Body of pancreas (tissue), 4 donors: Measurements from ENCODE around the gene SH3YL1. TPM values are rescaled to one million over a fixed set of nuclear protein-coding genes. Genes with fewer than 3 reads are reported as not detected.
A peak's percentile ranks its signal among the peaks of the same experiment; 100 is the strongest.

Source experiments
- ATAC-seq: fragments of 150-250 bp; one replicate; pipeline ENCODE4 v1.9.1; 2016
- DNase-seq, 4 donors: peaks; one replicate each; pipeline ENCODE4 v3.0.0-alpha.2; 2019
- H3K27ac ChIP-seq, 4 donors: fragments of 200-600 bp; sonication (generic); 1 replicate in 3 of 4; 2 replicates in 1 of 4; pipeline versions ENCODE4 v1.5.1 to v1.6.1; 2016 to 2019; ENCODE audit warnings: mild to moderate bottlenecking in 1 of 4, mixed read lengths in 1 of 4, moderate library complexity in 1 of 4
- H3K27me3 ChIP-seq, 2 donors: fragments of 200-600 bp; sonication (generic); one replicate each; pipeline ENCODE4 v1.6.0; 2016; ENCODE audit warnings: mild to moderate bottlenecking in 1 of 2
- H3K36me3 ChIP-seq, 2 donors: fragments of 200-600 bp; sonication (generic); replicated peaks in 1 of 2; 2 replicates each; pipeline ENCODE4 v1.5.1; 2016; ENCODE audit warnings: low read depth in 2 of 2; ENCODE audit not compliant: insufficient read depth in 1 of 2
- H3K4me1 ChIP-seq: fragments of 200-600 bp; sonication (generic); one replicate; pipeline ENCODE4 v1.6.0; 2016
- H3K4me3 ChIP-seq, 2 donors: fragments of 200-600 bp; sonication (generic); 1 replicate in 1 of 2; 2 replicates in 1 of 2; pipeline ENCODE4 v1.5.1; 2016 to 2019
- H3K9me3 ChIP-seq, 3 donors: fragments of 200-600 bp; sonication (generic); 1 replicate in 2 of 3; 2 replicates in 1 of 3; pipeline ENCODE4 v1.5.1; 2016
- CTCF ChIP-seq, 7 experiments: fragments of 450-650 bp in 4 of 7; fragments of 200-600 bp in 3 of 7; sonication (generic) in 3 of 7; IDR thresholded peaks; one replicate each; pipeline ENCODE4 v1.5.1; 2016 to 2019; ENCODE audit warnings: antibody characterized with exemption in 7 of 7
- POLR2A ChIP-seq, 3 donors: fragments of 450-650 bp; IDR thresholded peaks; one replicate each; pipeline ENCODE4 v1.6.1; 2016; ENCODE audit warnings: antibody characterized with exemption in 3 of 3, mild to moderate bottlenecking in 2 of 3
- WGBS, 2 donors: methylation state at CpG; one replicate each; pipeline ENCODE4 v1.1.5; 2017; 5-methylcytosine and 5-hydroxymethylcytosine counted together
- intact Hi-C: fragments of 100-400 bp; cut with DNase I; formaldehyde crosslinking; loops from one replicate; pipeline ENCODE4 v1.15.1; 2023
- total RNA-seq, 2 donors: library from RNA; depleted of rRNA; stranded (reverse); fragments of >200 nt; gene quantifications; one replicate each; pipeline ENCODE4 v1.1.0, GENCODE V29; 2016

The SH3YL1 gene
- total RNA-seq, 2 donors from 2014 or later: 159 to 162 TPM

- intact Hi-C loops: loop anchor here (5.0 kb wide), 1 partner anchor 114 kb away; no protein-coding TSS in a partner anchor
- DNase-seq (no peak), ATAC-seq (no peak)
- WGBS, 2 donors: 55 to 59% methylated on average over 6 of the region's 6 CpGs
- Histone ChIP-seq H3K4me3 (no peak overlapping the region), H3K36me3 (peaks cover 0 to 2% of the 10 kb centered on the region in 2 donors), H3K27me3 (no peaks in the 10 kb centered on the region), H3K4me1 (peaks cover 58% of the 10 kb centered on the region), H3K9me3 (no peaks in the 10 kb centered on the region), H3K27ac (peak overlapping the region in 3 of 4 donors; percentile 90 to 92 (median 91))
- no peak for TF ChIP-seq CTCF (IDR thresholded peaks at IDR 0.05)
- TF ChIP-seq POLR2A (IDR thresholded peaks at IDR 0.05): no peak
Measured at GRCh38 chr2:286035-286434, 22.2 kb upstream of the SH3YL1 start.

DNA sequence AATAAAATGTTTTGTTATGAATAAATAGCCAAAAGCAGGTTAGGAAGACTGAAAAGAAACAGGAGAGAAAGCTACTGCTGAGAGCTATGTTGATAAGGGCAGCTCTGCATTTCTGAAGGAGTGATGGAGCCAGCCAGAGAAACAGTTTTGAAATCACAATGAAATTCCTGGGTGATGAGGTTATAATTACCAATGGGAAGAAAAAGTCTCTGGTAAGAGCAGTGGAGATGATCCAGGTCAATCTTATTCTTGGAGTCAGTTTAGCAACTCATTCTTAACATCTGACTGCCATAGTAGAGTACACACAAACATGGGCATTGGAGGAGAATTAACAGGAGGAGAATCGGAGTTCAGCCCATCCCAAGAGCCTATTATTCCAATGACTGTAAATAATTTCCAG lies 21.7 kb upstream of the SH3YL1 start:
- H3K36me3 ChIP-seq: peaks cover 0 to 2% of the 10 kb centered on the region in 2 donors
- H3K27ac ChIP-seq: peak overlapping the region; percentile 26 to 92 (median 90)
- no peak for DNase-seq
- intact Hi-C loops: loop anchor here (5.0 kb wide), 1 partner anchor 113 kb away; no protein-coding TSS in a partner anchor
- TF ChIP-seq POLR2A (IDR thresholded peaks at IDR 0.05) (no peak), CTCF (IDR thresholded peaks at IDR 0.05) (no peak)
- no peaks in the 10 kb centered on the region for H3K27me3 ChIP-seq
- no peak overlapping the region for H3K4me3 ChIP-seq
- H3K4me1 ChIP-seq: peaks cover 63% of the 10 kb centered on the region
- no peak for ATAC-seq
- WGBS, 2 donors: 63 to 67% methylated on average over 1 of the region's 1 CpG
- no peaks in the 10 kb centered on the region for H3K9me3 ChIP-seq

- ATAC-seq: no peak
- DNase-seq: peak in 1 of 4 donors; percentile 53
- no peaks in the 10 kb centered on the region for H3K9me3 ChIP-seq
- peaks cover 0 to 2% of the 10 kb centered on the region in 2 donors for H3K36me3 ChIP-seq
- 61 to 67% methylated on average over 13 of the region's 13 CpGs for WGBS, 2 donors
- intact Hi-C loops: loop anchor here (5.0 kb wide), 1 partner anchor 113 kb away; no protein-coding TSS in a partner anchor
- H3K27ac ChIP-seq: peak overlapping the region; percentile 26 to 92 (median 90)
- TF ChIP-seq POLR2A (IDR thresholded peaks at IDR 0.05) (no peak), CTCF (IDR thresholded peaks at IDR 0.05) (no peak)
- peaks cover 67% of the 10 kb centered on the region for H3K4me1 ChIP-seq
- no peak overlapping the region for H3K4me3 ChIP-seq
- H3K27me3 ChIP-seq: no peaks in the 10 kb centered on the region
Measured at GRCh38 chr2:284896-285492, 21.2 kb upstream of the SH3YL1 start.

GRCh38 chr2:283996-284794 lies 20.4 kb upstream of the SH3YL1 start:
- Histone ChIP-seq H3K4me3 (no peak overlapping the region), H3K4me1 (peaks cover 71% of the 10 kb centered on the region), H3K27ac (peak overlapping the region in 3 of 4 donors; percentile 90 to 92 (median 91)), H3K36me3 (peaks cover 0 to 2% of the 10 kb centered on the region in 2 donors), H3K27me3 (no peaks in the 10 kb centered on the region), H3K9me3 (no peaks in the 10 kb centered on the region)
- TF ChIP-seq CTCF (IDR thresholded peaks at IDR 0.05): no peak
- TF ChIP-seq POLR2A (IDR thresholded peaks at IDR 0.05): no peak
- 88 to 92% methylated on average over 4 of the region's 4 CpGs for WGBS, 2 donors
- no peak for ATAC-seq
- no peak for DNase-seq
- intact Hi-C loops: no loop called here
